HepG2 (cell line): ENCODE data around the gene VEGFA. TPM values are rescaled to one million over a fixed set of nuclear protein-coding genes. Genes with fewer than 3 reads are reported as not detected.

Source experiments
- CCAR2 ChIP-seq: fragments of 200-400 bp; formaldehyde crosslinking; optimal IDR thresholded peaks from 2 replicates; pipeline ENCODE3; 2018; ENCODE audit warnings: low read depth, mild to moderate bottlenecking, low read length, moderate library complexity
- ELF3 ChIP-seq: IDR thresholded peaks from 2 replicates; pipeline ENCODE4 v1.6.1; 2016; ENCODE audit warnings: missing genetic modification reagents, missing compliant biosample characterization
- GZF1 ChIP-seq: sonication (generic); formaldehyde crosslinking; IDR thresholded peaks from 2 replicates; pipeline ENCODE4 v1.5.1; 2020; ENCODE audit warnings: mild to moderate bottlenecking, missing genetic modification reagents
- PHF20 ChIP-seq: sonication (generic); formaldehyde crosslinking; IDR thresholded peaks from 2 replicates; pipeline ENCODE4 v1.5.0; 2020; ENCODE audit warnings: mild to moderate bottlenecking, missing genetic modification reagents
- POGZ ChIP-seq: sonication (generic); formaldehyde crosslinking; IDR thresholded peaks from 2 replicates; pipeline ENCODE4 v1.4.0; 2020; ENCODE audit warnings: mild to moderate bottlenecking, missing genetic modification reagents
- RNF2 ChIP-seq: fragments of 450-650 bp; conservative IDR thresholded peaks from 2 replicates; pipeline ENCODE4 v1.6.1; 2016; ENCODE audit warnings: low read depth
- SCMH1 ChIP-seq: sonication (generic); formaldehyde crosslinking; IDR thresholded peaks from 2 replicates; pipeline ENCODE4 v1.9.0; 2021; ENCODE audit warnings: missing genetic modification reagents, mild to moderate bottlenecking, borderline replicate concordance
- SIX4 ChIP-seq: sonication (generic); formaldehyde crosslinking; IDR thresholded peaks from 2 replicates; pipeline ENCODE4 v1.4.0; 2020; ENCODE audit warnings: missing genetic modification reagents
- ZFP90 ChIP-seq: sonication (generic); formaldehyde crosslinking; IDR thresholded peaks from 2 replicates; pipeline ENCODE4 v1.8.0; 2022; ENCODE audit warnings: missing genetic modification reagents, mild to moderate bottlenecking, inconsistent platforms, borderline replicate concordance
- ZNF138 ChIP-seq: sonication (generic); formaldehyde crosslinking; IDR thresholded peaks from 2 replicates; pipeline ENCODE4 v1.5.0; 2020; ENCODE audit warnings: mild to moderate bottlenecking, low read depth, missing genetic modification reagents
- ZNF230 ChIP-seq: sonication (generic); formaldehyde crosslinking; IDR thresholded peaks from 2 replicates; pipeline ENCODE4 v1.4.0; 2020; ENCODE audit warnings: mild to moderate bottlenecking, missing genetic modification reagents
- ZNF292 ChIP-seq: sonication (generic); formaldehyde crosslinking; IDR thresholded peaks from 2 replicates; pipeline ENCODE4 v1.8.1; 2022; ENCODE audit warnings: mild to moderate bottlenecking, low read depth, missing genetic modification reagents, borderline replicate concordance
- ZNF777 ChIP-seq: sonication (generic); formaldehyde crosslinking; IDR thresholded peaks from 2 replicates; pipeline ENCODE4 v1.4.0; 2020; ENCODE audit warnings: missing genetic modification reagents
- polyA plus RNA-seq, 8 experiments: library from polyadenylated mRNA; depleted of rRNA in 3 of 8; stranded (reverse) in 7 of 8; unstranded in 1 of 8; fragments of >200 nt; fragmentation: Illumina TruSeq in 4 of 8; extraction: Trizol in 4 of 8; gene quantifications; 2 replicates each; pipeline versions ENCODE4 v1.2.1 to v1.2.3, GENCODE V29; 2011 to 2016; ENCODE audit warnings: low read depth in 4 of 8, missing spikeins in 1 of 8, mixed read lengths in 1 of 8; ENCODE audit not compliant: insufficient read depth in 1 of 8
- total RNA-seq, 5 experiments: library from RNA; depleted of rRNA; stranded (reverse); fragments of >200 nt; fragmentation: Illumina TruSeq; extraction: Trizol; gene quantifications; 2 replicates each; pipeline ENCODE4 v1.2.3, GENCODE V29; 2016; ENCODE audit warnings: low read depth in 1 of 5
- TF ChIP-seq, protein P1 (sequence below), 2 experiments: sonication (generic) in 1 of 2; formaldehyde crosslinking in 1 of 2; IDR thresholded peaks; 2 replicates each; pipeline versions ENCODE4 v1.4.0 to v1.6.1; 2016 to 2020; ENCODE audit warnings: borderline replicate concordance in 1 of 2, low read depth in 1 of 2, mild to moderate bottlenecking in 1 of 2, missing genetic modification reagents in 1 of 2
- TF ChIP-seq, protein P2 (sequence below): sonication (generic); formaldehyde crosslinking; IDR thresholded peaks from 2 replicates; pipeline ENCODE4 v1.4.0; 2020; ENCODE audit warnings: missing genetic modification reagents
- TF ChIP-seq, protein P3 (sequence below): sonication (generic); formaldehyde crosslinking; conservative IDR thresholded peaks from 2 replicates; pipeline ENCODE4 v1.5.0; 2020; ENCODE audit warnings: missing genetic modification reagents

Gene VEGFA
- total and polyA plus RNA-seq, 2 of the 13 experiments (the other 11 are each of a cell fraction or from before 2014, with no cell fraction given) = 68.1 to 629 TPM

DNA sequence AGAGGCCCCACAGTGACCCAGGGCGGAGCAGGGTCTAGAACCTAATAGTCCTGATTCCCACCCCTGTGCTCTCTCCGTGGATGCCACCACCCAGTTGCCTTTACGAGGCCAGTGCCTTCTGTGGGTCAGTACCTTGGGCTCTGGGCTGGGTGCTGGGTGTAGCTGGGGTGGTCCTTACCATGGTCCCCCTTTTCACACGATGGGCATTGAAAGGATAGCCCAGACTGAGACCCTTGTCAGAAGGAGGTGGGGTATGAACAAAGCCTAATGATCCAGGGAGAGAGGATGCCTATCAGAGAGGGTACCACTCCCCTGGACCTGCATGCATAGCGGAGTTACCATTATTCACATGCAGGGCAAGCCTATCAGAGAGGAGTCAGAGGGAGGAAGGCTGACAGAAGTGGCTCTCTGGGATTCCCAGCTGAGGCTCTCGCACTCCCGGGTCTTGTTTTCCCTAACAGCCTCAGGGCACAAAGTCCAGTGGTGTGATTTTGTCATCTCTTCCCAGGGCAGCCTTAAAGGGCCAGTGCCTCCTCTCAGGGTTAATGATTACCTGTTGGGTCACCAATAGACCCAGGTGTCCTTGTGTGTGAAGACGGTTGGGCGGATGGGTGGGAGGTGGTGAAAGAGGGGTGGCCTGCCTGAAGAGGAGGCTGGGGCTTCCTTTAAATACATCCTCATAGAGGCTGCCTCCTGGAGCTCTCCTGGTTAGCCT is 36.2 kb downstream of the VEGFA start (continued):
- TF ChIP-seq ZNF138 (CRISPR knock-in tag) = no peak; the same call in 1 of the 2 replicates
- TF ChIP-seq ZNF777 (CRISPR knock-in tag) = no peak
- no peak for TF ChIP-seq PHF20 (CRISPR knock-in tag)
- no peak for TF ChIP-seq CCAR2
- peak; percentile 81 for TF ChIP-seq POGZ
- no peak for TF ChIP-seq RNF2
- TF ChIP-seq ZNF292 (CRISPR knock-in tag) = peak; percentile 94
- TF ChIP-seq SCMH1 (CRISPR knock-in tag) = no peak
- TF ChIP-seq, protein P1, sequence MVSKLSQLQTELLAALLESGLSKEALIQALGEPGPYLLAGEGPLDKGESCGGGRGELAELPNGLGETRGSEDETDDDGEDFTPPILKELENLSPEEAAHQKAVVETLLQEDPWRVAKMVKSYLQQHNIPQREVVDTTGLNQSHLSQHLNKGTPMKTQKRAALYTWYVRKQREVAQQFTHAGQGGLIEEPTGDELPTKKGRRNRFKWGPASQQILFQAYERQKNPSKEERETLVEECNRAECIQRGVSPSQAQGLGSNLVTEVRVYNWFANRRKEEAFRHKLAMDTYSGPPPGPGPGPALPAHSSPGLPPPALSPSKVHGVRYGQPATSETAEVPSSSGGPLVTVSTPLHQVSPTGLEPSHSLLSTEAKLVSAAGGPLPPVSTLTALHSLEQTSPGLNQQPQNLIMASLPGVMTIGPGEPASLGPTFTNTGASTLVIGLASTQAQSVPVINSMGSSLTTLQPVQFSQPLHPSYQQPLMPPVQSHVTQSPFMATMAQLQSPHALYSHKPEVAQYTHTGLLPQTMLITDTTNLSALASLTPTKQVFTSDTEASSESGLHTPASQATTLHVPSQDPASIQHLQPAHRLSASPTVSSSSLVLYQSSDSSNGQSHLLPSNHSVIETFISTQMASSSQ (IDR thresholded peaks at IDR 0.05; ENCODE audit: low read depth) = peak; percentile 99
- TF ChIP-seq, protein P1 (CRISPR knock-in tag; IDR thresholded peaks at IDR 0.05; ENCODE audit: borderline replicate concordance) = peak; percentile 99
- TF ChIP-seq, protein P2, sequence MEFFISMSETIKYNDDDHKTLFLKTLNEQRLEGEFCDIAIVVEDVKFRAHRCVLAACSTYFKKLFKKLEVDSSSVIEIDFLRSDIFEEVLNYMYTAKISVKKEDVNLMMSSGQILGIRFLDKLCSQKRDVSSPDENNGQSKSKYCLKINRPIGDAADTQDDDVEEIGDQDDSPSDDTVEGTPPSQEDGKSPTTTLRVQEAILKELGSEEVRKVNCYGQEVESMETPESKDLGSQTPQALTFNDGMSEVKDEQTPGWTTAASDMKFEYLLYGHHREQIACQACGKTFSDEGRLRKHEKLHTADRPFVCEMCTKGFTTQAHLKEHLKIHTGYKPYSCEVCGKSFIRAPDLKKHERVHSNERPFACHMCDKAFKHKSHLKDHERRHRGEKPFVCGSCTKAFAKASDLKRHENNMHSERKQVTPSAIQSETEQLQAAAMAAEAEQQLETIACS (CRISPR knock-in tag) = no peak
- peak; percentile 94 for TF ChIP-seq ELF3 (CRISPR knock-in tag)
- TF ChIP-seq, protein P3, sequence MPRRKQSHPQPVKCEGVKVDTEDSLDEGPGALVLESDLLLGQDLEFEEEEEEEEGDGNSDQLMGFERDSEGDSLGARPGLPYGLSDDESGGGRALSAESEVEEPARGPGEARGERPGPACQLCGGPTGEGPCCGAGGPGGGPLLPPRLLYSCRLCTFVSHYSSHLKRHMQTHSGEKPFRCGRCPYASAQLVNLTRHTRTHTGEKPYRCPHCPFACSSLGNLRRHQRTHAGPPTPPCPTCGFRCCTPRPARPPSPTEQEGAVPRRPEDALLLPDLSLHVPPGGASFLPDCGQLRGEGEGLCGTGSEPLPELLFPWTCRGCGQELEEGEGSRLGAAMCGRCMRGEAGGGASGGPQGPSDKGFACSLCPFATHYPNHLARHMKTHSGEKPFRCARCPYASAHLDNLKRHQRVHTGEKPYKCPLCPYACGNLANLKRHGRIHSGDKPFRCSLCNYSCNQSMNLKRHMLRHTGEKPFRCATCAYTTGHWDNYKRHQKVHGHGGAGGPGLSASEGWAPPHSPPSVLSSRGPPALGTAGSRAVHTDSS (CRISPR knock-in tag) = 0 out of 2 replicates have a peak, but pooled peaks have one; percentile 47
- TF ChIP-seq ZFP90 (CRISPR knock-in tag) = peak; percentile 55; the same call in 1 of the 2 replicates
- TF ChIP-seq SIX4 (CRISPR knock-in tag) = 0 out of 2 replicates have a peak, but pooled peaks have one; percentile 34
- TF ChIP-seq ZNF230 (CRISPR knock-in tag) = no peak
- peak; percentile 4; the same call in 1 of the 2 replicates for TF ChIP-seq GZF1
